ENCODE data around the gene FZD7.

Gene FZD7

DNA sequence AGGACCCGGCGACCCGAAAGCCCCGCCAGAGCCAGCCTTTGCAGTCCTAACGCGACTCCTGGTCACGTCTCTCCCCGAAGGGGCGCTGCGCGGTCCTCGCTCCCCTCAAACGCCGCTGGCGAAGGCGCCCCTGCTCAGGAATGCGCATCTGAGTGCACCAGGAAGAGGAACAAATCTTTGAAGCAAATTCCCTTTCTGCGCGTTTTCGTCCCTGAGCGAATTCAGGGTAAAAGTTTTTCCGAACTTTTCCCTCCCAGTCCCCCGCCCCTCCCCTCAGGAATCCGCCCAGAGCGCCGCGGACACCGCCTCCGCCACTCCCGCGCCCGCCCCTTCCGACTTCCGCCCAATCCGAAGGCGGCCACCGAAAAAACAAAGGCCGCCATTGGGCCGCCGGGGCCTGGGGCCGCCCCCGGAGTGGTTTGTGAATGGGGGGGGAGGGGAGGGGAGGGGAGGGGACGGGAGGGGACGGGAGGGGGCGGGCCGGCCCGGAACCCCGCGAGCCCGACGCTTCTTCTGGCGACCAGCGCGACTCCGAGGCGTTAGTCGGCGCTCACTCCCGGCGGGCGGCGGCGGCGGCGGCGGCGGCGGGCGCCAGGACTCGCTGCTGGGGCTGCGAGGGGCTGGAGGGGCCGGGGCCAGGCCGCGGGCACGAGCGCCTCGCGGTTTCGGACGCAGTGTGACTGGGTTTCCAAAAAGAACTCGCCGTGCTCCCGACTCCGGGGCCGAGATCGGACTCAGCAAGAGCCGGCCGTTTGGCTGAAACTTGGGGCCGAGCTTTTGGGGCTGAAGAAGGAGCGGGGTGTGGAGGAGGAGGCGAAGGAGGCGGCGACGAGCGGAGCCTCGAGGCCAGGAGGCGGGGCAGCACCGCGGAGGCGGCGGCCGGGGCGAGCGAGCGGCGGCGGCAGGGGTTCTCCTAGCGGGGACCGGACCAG lies at the start of gene FZD7:
TSS of gene FZD7 (plus strand) at position 539 of the 932 bp plus-strand sequence. CDS start 793 bp downstream, outside the sequence.
- Histone ChIP-seq H3K9me3 (ENCODE audit: low read length) (no peaks in the 10 kb centered on the region), H3K9ac (ENCODE audit: low read length) (peak within 1 kb of the TSS; percentile 92), H3K4me3 (ENCODE audit: low read depth in 1 of 2, low read length in 2 of 2) (peak within 1 kb of the TSS; percentile 85 to 88), H3K27me3 (ENCODE audit: control insufficient read depth in 1 of 2, insufficient read depth in 2 of 2, low read length in 2 of 2) (no peaks in the 10 kb centered on the region), H3K27ac (ENCODE audit: low read depth, low read length) (peak within 1 kb of the TSS; percentile 97), H3K4me1 (ENCODE audit: insufficient read depth, low read length) (peaks cover 4% of the 10 kb centered on the region), H3K36me3 (ENCODE audit: insufficient read depth, low read length) (no peaks in the 10 kb centered on the region)

DNA sequence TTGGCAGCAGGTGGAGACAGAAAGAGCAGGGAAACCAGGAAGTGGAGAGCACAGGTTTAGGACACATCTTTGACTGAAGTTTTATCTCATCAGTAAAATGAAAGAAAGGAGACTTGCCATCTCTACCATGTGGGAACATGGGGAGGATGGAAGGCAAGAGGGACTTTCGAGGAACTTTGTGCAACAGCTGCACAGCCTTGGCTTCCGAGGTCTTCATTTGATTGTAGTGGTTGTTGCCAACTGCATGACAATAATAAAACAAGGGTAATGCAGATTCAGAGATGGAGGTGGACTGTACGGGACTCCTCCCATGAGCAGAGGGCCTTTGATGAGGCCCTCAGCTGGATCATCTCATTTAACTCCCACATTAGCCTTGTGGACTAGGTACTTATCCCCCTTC lies 49.3 kb upstream of the FZD7 start:
- H3K36me3 ChIP-seq (ENCODE audit: insufficient read depth, low read length): no peaks in the 10 kb centered on the region
- H3K4me3 ChIP-seq (ENCODE audit: low read depth in 1 of 2, low read length in 2 of 2): no peak overlapping the region
- H3K9ac ChIP-seq (ENCODE audit: low read length): no peak overlapping the region
- no peak overlapping the region for H3K27ac ChIP-seq (ENCODE audit: low read depth, low read length)
- H3K9me3 ChIP-seq (ENCODE audit: low read length): no peaks in the 10 kb centered on the region
- H3K27me3 ChIP-seq (ENCODE audit: control insufficient read depth in 1 of 2, insufficient read depth in 2 of 2, low read length in 2 of 2): no peaks in the 10 kb centered on the region
- H3K4me1 ChIP-seq (ENCODE audit: insufficient read depth, low read length): no peaks in the 10 kb centered on the region

DNA sequence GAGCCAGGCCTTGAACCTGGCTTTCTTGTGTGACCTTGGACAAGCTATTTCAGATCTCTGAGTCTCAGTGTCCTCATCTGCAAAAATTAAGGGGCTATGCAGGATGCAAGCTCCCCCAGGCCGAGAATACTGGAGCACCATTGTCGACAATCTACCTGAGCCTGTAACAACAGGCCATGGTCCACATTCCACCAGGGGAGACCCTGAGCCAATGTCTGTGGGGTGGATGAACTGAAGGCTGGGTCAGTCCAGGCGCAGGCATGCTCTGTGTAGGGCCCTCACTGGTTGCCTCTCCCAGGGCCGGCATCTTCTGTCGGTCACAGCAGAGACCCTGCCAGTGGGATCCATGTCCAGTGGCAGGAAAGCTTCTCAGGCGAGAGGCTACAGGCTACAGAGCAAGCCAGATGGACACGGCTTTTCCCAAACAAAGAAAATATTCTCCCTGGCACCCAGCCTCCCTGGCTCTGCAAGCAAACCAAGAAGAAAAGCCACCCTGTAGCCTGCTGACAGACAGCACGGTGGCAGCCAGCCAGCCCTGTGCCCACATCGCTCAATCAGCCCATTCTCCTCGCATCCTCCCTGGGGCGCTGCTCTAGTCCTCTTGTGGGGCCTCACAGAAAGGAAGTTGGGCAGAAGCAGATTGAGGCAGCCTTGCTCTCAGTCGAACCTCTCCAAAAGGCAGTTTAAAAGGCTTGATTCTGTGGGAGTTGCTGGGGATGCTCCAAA lies 48.7 kb upstream of the FZD7 start:
- no peaks in the 10 kb centered on the region for H3K36me3 ChIP-seq (ENCODE audit: insufficient read depth, low read length)
- no peaks in the 10 kb centered on the region for H3K27me3 ChIP-seq (ENCODE audit: control insufficient read depth in 1 of 2, insufficient read depth in 2 of 2, low read length in 2 of 2)
- H3K4me3 ChIP-seq (ENCODE audit: low read depth in 1 of 2, low read length in 2 of 2): no peak overlapping the region
- H3K9me3 ChIP-seq (ENCODE audit: low read length): no peaks in the 10 kb centered on the region
- no peak overlapping the region for H3K27ac ChIP-seq (ENCODE audit: low read depth, low read length)
- no peaks in the 10 kb centered on the region for H3K4me1 ChIP-seq (ENCODE audit: insufficient read depth, low read length)
- H3K9ac ChIP-seq (ENCODE audit: low read length): no peak overlapping the region

DNA sequence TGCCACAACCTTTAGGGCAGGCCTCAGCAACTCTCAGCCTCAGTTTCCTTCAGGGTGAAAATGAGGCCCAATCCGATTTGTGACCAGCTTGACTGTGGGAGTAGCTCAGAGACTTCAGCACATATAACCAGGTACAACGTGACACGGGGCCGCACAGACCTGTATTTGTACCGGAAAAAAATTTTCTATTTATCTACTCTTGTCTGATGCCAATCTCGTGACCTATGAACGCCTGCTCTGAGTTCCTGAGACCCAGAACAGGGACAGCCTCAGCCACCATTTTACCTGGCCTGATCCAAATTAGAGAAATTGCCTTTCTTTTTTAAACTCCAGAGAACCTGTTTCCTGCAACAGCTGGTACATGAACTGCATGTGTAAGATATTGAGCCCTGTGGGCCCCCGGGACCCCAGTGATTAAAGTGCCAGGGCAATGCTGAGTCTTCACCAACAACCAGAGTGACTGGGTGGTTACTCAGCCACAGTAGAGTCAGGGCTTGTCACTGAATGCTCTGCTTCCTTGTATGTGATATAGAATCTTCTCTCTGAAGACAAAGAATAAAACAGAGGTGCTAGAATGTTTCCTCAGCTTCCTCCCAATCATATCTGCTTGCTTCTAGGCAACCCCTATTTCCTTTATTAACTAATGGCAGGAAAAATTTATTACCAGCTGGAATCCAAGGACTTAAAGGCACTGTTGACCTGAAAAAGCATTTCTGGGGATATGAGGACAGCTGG lies 47.8 kb upstream of the FZD7 start:
- no peaks in the 10 kb centered on the region for H3K36me3 ChIP-seq (ENCODE audit: insufficient read depth, low read length)
- no peaks in the 10 kb centered on the region for H3K4me1 ChIP-seq (ENCODE audit: insufficient read depth, low read length)
- no peak overlapping the region for H3K27ac ChIP-seq (ENCODE audit: low read depth, low read length)
- no peaks in the 10 kb centered on the region for H3K27me3 ChIP-seq (ENCODE audit: control insufficient read depth in 1 of 2, insufficient read depth in 2 of 2, low read length in 2 of 2)
- H3K4me3 ChIP-seq (ENCODE audit: low read depth in 1 of 2, low read length in 2 of 2): no peak overlapping the region
- H3K9me3 ChIP-seq (ENCODE audit: low read length): no peaks in the 10 kb centered on the region
- H3K9ac ChIP-seq (ENCODE audit: low read length): no peak overlapping the region

GRCh38 chr2:201986463-201986735 lies 47.3 kb upstream of the FZD7 start:
- Histone ChIP-seq H3K36me3 (ENCODE audit: insufficient read depth, low read length) (no peaks in the 10 kb centered on the region), H3K4me1 (ENCODE audit: insufficient read depth, low read length) (no peaks in the 10 kb centered on the region), H3K4me3 (ENCODE audit: low read depth in 1 of 2, low read length in 2 of 2) (no peak overlapping the region), H3K27ac (ENCODE audit: low read depth, low read length) (no peak overlapping the region), H3K9ac (ENCODE audit: low read length) (no peak overlapping the region), H3K27me3 (ENCODE audit: control insufficient read depth in 1 of 2, insufficient read depth in 2 of 2, low read length in 2 of 2) (no peaks in the 10 kb centered on the region), H3K9me3 (ENCODE audit: low read length) (no peaks in the 10 kb centered on the region)

DNA sequence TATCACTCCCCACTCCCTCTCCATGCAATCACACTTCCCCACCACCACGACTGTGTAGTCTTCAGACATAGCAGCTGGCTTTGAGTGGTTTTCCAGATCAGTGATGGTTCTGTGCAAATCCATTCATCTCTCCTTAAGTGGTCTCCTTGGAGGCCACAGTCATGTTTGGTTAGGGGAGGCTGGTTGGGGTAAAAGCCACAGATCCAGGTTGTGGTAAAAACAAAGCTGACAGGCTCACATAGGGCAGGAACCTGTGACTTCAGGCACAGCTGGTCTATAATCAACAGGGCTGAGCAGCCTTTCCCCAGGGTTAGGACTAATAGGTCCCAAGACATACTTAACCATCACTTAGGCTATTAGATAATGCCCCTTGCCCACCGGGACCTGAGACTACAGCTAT lies 46.2 kb upstream of the FZD7 start:
- no peak overlapping the region for H3K9ac ChIP-seq (ENCODE audit: low read length)
- no peaks in the 10 kb centered on the region for H3K27me3 ChIP-seq (ENCODE audit: control insufficient read depth in 1 of 2, insufficient read depth in 2 of 2, low read length in 2 of 2)

GRCh38 chr2:201990069-201990468 lies 43.6 kb upstream of the FZD7 start:
- H3K9me3 ChIP-seq (ENCODE audit: low read length): no peaks in the 10 kb centered on the region
- H3K4me1 ChIP-seq (ENCODE audit: insufficient read depth, low read length): no peaks in the 10 kb centered on the region
- no peaks in the 10 kb centered on the region for H3K36me3 ChIP-seq (ENCODE audit: insufficient read depth, low read length)
- no peak overlapping the region for H3K4me3 ChIP-seq (ENCODE audit: low read depth in 1 of 2, low read length in 2 of 2)
- H3K9ac ChIP-seq (ENCODE audit: low read length): no peak overlapping the region
- no peak overlapping the region for H3K27ac ChIP-seq (ENCODE audit: low read depth, low read length)
- no peaks in the 10 kb centered on the region for H3K27me3 ChIP-seq (ENCODE audit: control insufficient read depth in 1 of 2, insufficient read depth in 2 of 2, low read length in 2 of 2)

More for the DNA sequence above, 46.2 kb upstream of the FZD7 start:
- H3K4me3 ChIP-seq (ENCODE audit: low read depth in 1 of 2, low read length in 2 of 2): no peak overlapping the region
- H3K27ac ChIP-seq (ENCODE audit: low read depth, low read length): no peak overlapping the region
- H3K36me3 ChIP-seq (ENCODE audit: insufficient read depth, low read length): no peaks in the 10 kb centered on the region
- no peaks in the 10 kb centered on the region for H3K9me3 ChIP-seq (ENCODE audit: low read length)
- no peaks in the 10 kb centered on the region for H3K4me1 ChIP-seq (ENCODE audit: insufficient read depth, low read length)

DNA sequence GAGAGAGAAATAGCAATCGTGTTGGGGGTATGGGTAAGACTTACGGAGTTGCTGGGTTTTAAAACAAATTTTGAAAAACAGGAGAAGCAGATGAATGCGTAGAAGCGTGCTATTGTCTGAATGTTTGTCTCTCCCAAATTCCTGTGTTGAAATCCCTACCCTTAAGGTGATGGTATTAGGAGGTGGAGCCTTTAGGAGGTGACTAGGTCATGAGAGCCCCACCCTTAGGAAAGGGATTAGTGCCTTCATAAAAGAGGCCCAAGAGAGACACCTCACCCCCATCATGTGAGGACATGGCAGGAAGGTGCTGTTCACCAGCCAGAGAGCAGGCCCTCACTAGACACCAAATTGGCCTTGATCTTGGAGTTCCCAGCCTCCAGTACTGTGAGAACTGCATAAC lies 40.7 kb upstream of the FZD7 start:
- H3K9ac ChIP-seq (ENCODE audit: low read length): no peak overlapping the region
- no peak overlapping the region for H3K4me3 ChIP-seq (ENCODE audit: low read depth in 1 of 2, low read length in 2 of 2)
- no peaks in the 10 kb centered on the region for H3K27me3 ChIP-seq (ENCODE audit: control insufficient read depth in 1 of 2, insufficient read depth in 2 of 2, low read length in 2 of 2)
- no peak overlapping the region for H3K27ac ChIP-seq (ENCODE audit: low read depth, low read length)
- H3K9me3 ChIP-seq (ENCODE audit: low read length): no peaks in the 10 kb centered on the region
- peaks cover 7% of the 10 kb centered on the region for H3K4me1 ChIP-seq (ENCODE audit: insufficient read depth, low read length)
- no peaks in the 10 kb centered on the region for H3K36me3 ChIP-seq (ENCODE audit: insufficient read depth, low read length)

DNA sequence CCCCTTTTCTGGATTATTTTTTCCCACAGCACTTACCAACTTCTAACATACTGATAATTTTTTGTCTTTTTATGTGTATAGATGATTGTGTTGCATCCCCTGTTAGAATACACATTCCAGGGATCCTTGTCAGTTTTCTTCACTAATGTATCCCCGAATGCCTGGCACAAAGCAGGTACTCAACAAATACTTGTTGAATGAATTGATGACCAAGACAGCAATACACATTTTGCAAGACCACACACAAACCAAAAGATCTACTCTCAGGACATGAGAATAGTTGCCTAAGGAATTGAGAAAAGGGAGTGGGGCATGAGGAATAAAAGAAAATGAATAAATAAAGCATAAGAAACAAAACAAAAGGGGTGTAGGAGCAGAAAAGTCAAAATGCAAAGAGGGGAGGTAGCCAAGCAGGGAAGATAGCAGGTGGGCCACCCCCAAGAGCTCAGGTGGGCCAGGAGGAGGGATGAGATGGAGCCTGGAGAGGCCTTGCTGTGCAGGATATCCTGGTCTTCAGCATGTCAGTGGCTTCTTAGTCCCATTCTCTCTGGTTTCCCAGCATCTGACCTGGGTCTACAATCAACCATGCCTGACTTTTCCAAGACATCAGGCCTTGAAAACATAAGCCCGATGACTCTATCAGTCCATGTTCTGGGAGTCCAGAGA lies 38.5 kb upstream of the FZD7 start:
- H3K4me3 ChIP-seq (ENCODE audit: low read depth in 1 of 2, low read length in 2 of 2): no peak overlapping the region
- H3K36me3 ChIP-seq (ENCODE audit: insufficient read depth, low read length): no peaks in the 10 kb centered on the region
- peaks cover 7% of the 10 kb centered on the region for H3K4me1 ChIP-seq (ENCODE audit: insufficient read depth, low read length)
- no peaks in the 10 kb centered on the region for H3K27me3 ChIP-seq (ENCODE audit: control insufficient read depth in 1 of 2, insufficient read depth in 2 of 2, low read length in 2 of 2)
- H3K9me3 ChIP-seq (ENCODE audit: low read length): no peaks in the 10 kb centered on the region
- H3K27ac ChIP-seq (ENCODE audit: low read depth, low read length): no peak overlapping the region
- no peak overlapping the region for H3K9ac ChIP-seq (ENCODE audit: low read length)

- Histone ChIP-seq H3K36me3 (ENCODE audit: insufficient read depth, low read length) (no peaks in the 10 kb centered on the region), H3K27me3 (ENCODE audit: control insufficient read depth in 1 of 2, insufficient read depth in 2 of 2, low read length in 2 of 2) (no peaks in the 10 kb centered on the region), H3K9me3 (ENCODE audit: low read length) (no peaks in the 10 kb centered on the region), H3K9ac (ENCODE audit: low read length) (no peak overlapping the region), H3K4me3 (ENCODE audit: low read depth in 1 of 2, low read length in 2 of 2) (no peak overlapping the region), H3K4me1 (ENCODE audit: insufficient read depth, low read length) (peaks cover 7% of the 10 kb centered on the region), H3K27ac (ENCODE audit: low read depth, low read length) (no peak overlapping the region)
Observed at GRCh38 chr2:201996006-201996405, 37.6 kb upstream of the FZD7 start.

All from muscle layer of colon (tissue), 2 donors.